NCI-H2227 treated with DMSO at 0.1 percent for 48 hours (cell line): ENCODE measurements around the gene KCTD10.

Experiments used
- DNase-seq: peaks from one replicate; lab custom pipeline; 2025; lab: John Stamatoyannopoulos, UW

The KCTD10 gene

DNA sequence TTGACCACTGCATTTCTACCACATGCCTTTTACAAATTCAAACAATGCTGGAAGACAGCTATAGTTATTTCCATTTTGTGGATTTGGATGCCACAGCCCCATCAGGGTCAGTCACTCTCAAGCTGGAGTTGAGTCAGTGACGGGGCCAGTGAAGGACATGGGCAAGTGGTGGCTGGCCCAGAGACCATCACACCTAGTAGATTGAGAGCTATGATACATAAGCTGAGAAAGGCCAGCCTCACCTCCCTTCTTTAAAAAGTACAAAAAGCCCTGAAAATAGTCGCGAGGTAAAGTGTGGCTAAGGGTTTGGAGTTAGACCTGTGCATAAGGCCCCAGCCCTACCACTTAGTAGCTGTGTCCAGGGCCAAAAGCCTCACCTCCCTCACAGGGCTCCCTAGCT, 4.1 kb downstream of the KCTD10 start:
- no peak for DNase-seq

GRCh38 chr12:109469517-109469916, 7.6 kb downstream of the KCTD10 start:
- DNase-seq: no peak

DNA sequence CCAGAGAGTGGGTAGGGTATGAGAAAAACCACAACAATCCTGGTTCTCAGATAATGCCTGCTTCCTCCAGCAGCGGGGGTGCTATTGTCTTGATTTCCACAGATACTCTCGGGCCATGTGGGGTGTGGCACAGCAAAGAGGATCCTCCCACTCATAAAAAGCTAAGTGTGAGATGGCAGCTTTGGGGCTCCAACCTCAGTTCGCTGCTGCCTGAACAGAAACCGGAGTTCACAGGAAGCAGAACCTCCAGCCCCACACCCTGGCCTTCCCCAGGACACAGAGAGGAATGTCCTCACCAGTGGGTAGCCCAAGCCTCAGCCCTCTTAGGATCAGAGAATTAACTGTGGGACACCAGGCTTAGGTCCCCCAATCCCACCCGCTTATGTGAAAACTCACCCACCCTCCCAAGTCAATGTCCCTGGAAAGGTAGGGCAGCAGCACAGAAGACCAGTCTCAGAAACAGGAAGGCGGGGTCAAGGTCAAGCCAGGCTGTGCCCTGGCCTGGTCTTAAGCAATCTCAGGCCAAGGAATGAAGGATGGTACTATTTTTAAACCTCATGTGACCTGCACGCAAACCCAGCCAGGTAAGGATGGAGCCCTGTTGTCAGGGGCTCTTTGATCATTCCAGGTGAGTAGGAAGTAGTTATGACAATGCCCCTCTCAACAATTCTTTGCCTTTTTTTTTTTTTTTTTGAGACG, 9.0 kb downstream of the KCTD10 start:
- DNase-seq: no peak

- no peak for DNase-seq
These were observed 10.3 kb downstream of the KCTD10 start for GRCh38 chr12:109466821-109467220.

DNA sequence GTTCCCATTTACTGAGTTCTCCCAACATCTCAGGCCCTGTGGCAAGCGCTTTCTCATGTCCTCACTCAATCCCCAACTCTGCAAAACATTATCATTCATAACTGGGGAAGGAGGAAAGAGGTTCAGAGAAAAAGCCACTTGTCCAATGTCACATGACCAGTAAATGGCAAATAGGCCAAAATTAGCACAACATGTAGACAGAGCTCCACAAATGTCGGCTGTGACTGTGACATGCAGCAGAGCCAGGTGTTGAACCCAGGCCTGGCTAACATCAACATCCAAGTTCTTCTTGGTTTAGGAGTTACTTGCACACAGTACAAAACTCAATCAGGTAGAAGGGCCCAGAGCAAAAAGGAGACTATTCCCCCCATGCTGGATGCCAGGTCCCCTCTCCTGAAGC, 10.8 kb downstream of the KCTD10 start:
- no peak for DNase-seq

- DNase-seq: no peak
These were observed 12.3 kb downstream of the KCTD10 start for GRCh38 chr12:109464642-109465351.

DNA sequence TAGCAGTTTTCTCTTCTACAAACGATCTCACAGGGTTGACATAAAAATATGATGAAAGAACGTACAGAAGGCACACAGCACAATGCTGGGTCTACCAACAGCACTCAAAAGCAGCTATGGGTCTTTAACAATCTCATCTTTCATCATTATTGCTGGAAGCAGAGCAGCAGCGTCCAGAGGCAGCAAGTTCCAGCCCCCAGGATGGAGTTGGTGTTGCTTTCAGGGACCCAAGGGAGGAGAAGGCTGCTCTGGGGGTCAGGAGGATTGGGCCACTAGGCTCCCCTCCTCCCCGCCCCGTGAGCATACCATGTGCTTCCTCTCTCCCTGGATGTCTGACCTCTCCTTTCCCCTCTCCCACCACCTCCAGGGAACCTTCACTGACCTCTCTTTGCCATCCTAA, 13.3 kb downstream of the KCTD10 start:
- DNase-seq: no peak

DNA sequence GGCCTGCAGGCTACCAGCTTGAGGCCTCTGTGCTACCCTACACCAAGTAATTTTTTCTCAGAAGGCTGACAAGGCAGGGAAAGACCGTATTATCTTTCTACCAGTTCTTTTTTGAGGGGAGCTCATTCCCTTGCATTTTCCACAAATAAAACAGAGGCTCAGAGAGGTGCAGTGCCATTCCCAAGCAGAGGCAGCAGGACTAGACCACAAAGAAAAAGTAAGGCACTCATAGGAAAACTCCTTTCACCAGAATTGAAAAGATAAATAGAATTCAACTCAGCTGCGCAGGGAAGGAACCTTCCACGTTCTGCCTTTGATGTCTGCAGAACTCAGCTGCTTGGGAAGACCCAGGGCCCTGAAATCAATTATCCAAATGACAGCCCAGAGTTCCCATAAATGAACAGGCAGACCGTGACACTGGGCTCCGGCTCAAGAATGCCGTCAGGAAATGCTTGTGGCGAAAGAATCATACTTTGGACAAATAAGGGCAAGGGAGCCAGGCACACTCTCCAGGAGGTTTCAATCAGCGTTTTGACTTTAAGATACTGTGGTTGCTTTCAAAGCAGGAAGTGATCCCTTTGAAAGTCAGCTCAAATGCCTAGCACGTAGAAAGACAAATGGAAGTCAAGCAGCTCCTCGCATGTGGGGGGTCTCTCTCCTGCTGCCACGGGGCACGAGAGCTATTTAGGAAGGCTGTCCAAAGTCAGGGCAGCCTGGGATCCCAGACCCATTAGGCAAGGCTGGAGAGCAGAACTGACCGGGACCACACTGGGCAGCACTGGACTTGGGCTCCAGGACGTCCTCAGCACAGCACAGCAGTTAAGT, 14.0 kb downstream of the KCTD10 start:
- DNase-seq: peak; percentile 52

GRCh38 chr12:109461846-109462756, 15.0 kb downstream of the KCTD10 start:
- no peak for DNase-seq

GRCh38 chr12:109461049-109461845, 15.9 kb downstream of the KCTD10 start:
- DNase-seq: no peak

GRCh38 chr12:109460538-109460937, 16.6 kb downstream of the KCTD10 start:
- DNase-seq: no peak

- DNase-seq: no peak
These were observed 17.9 kb downstream of the KCTD10 start for GRCh38 chr12:109459247-109459646.

DNA sequence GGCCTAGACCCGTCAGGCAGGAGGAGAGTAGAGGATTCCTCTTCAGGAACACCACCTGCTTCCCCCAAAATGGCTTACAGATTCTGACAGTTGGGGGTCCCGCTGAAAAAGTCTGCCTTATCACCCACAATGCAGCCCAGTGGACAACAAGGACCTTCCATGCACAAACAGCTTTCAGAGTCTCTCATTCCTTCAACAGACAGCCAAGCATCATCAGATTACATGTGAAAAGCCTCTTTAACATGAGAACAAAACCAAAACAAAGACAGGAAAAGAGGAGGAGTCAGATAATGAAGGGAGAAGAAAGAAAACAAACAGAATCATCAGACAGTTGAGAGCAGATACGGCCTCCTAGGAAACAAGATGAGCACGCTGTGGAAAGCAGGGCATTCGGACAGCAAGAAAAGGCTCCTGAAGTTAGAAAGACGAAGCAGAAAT, 18.3 kb downstream of the KCTD10 start:
- DNase-seq: no peak

DNA sequence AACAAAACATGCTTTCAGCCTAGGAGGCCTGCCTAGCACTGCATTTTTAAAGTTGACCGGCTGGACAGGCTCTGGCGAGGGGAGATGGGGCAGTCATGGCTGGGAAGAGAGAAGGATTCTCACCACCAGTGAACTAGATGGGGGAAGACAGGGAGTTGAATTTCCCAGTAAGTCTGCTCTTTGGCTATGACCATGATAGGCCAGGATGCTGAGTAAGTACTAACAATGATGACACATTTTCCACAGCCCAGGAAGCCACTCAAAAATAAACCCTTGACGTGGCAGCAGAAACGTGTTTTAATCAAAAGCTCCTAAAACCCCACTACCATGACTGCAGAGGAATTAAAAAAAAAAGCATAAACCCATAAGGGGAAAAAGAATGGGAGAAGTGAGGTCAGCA, 19.0 kb downstream of the KCTD10 start:
- DNase-seq: no peak

GRCh38 chr12:109455706-109456105, 21.4 kb downstream of the KCTD10 start:
- no peak for DNase-seq

- no peak for DNase-seq
These were observed 24.6 kb downstream of the KCTD10 start for GRCh38 chr12:109452489-109452888.

DNA sequence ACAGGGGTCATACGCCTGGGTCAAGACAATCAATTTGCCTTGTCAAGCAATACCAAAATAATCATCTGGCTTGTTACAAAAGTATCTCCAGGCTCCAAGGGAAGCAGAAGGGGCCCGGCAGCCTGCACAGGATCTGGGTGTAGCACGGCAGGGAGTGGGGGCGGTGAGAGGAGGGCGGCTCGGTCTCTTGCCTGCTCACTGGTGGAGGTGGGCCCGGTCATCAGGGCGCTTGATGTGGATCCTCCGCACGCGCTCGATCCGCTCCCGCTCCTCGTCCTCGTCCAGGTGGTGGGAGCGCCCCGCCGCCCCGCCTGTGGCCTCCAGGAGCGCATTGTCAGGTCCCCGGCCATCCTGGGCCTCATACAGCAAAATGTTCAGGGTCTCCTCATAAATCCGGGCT, 25.7 kb downstream of the KCTD10 start:
- DNase-seq: no peak

DNA sequence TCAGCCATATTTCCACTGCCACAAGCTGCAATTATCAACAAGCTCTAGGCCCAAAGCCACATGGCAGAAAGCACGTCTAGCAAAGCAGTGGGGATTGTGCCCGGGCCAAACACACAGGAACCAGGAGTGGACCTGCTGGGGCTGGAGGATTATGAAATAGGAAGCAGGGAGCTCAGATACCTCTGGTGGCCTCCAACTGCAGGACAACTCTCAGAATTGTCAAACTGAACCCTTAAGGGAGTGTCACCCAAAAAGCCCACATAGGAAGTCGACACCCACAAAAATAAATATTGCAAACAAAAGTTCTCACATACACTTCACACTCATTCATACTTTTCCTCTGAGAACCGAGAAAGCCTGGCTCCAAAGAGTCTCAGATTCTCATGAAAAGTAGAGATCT, 26.1 kb downstream of the KCTD10 start:
- DNase-seq: no peak

GRCh38 chr12:109449845-109450532, 27.1 kb downstream of the KCTD10 start:
- DNase-seq: no peak

GRCh38 chr12:109448707-109449390, 28.3 kb downstream of the KCTD10 start:
- no peak for DNase-seq
